ENCODE measurements around the gene GLG1. TPM values are rescaled to one million over a fixed set of nuclear protein-coding genes. Genes with fewer than 3 reads are reported as not detected.
A peak's percentile ranks its signal among the peaks of the same experiment; 100 is the strongest.

The GLG1 gene
- total RNA-seq, 1 donor: 119 TPM

DNA sequence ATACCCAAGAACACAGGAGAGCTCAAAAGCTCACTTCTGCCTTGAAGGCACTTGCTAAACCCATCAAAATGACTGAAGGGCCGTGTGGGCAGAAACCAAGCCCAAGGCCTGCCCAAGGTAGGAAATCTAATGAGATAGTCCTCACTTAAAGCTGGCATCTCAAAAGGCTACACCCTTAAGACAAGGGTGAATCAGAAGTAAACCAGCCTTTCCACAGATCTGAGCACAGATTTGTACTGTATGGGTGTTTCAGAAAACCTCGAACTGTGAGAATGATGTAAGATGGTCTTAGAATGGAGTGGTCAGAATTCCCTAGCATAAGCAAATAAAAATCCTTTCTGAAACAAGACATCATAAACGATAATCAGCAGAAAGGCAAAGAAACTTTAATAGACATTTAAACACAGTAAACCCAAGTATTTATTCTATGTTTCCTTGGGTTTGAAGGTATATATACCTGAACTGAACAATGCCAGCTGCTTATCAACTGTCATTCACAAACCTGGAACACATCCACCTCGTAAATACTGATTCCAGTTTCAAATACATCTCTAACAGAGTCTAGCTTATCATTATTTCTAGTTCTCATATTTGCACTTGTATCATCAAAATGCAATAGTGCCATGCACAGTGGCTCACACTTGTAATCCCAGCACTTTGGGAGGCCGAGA, 37.8 kb downstream of the GLG1 start:
- no peak overlapping the region for H3K4me3 ChIP-seq (ENCODE audit: low read depth, low read length)
- peak; percentile 41 for DNase-seq (ENCODE audit: low read depth)
- TF ChIP-seq, protein P1, sequence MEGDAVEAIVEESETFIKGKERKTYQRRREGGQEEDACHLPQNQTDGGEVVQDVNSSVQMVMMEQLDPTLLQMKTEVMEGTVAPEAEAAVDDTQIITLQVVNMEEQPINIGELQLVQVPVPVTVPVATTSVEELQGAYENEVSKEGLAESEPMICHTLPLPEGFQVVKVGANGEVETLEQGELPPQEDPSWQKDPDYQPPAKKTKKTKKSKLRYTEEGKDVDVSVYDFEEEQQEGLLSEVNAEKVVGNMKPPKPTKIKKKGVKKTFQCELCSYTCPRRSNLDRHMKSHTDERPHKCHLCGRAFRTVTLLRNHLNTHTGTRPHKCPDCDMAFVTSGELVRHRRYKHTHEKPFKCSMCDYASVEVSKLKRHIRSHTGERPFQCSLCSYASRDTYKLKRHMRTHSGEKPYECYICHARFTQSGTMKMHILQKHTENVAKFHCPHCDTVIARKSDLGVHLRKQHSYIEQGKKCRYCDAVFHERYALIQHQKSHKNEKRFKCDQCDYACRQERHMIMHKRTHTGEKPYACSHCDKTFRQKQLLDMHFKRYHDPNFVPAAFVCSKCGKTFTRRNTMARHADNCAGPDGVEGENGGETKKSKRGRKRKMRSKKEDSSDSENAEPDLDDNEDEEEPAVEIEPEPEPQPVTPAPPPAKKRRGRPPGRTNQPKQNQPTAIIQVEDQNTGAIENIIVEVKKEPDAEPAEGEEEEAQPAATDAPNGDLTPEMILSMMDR (IDR thresholded peaks at IDR 0.05; ENCODE audit: insufficient read depth, low read length): no peak

DNA sequence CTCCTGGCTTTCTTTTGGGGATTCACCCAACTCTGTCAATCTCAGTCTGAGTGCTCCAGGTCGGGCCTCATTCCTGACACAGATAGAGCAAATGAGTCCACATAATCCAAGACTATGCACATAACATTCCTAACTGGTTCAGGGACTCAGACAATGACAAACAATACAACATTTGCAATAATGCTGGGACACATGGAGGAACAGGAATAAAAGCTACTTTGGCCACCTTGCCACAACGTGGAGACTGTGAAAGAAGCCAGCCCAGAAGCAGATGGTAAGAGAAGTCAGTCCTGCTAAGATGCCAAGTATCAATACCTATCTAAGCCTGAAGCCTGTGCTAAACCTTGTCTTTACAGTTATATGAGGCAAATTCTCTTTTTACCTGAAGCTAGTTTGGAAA, 39.0 kb downstream of the GLG1 start:
- TF ChIP-seq, protein P1 (IDR thresholded peaks at IDR 0.05; ENCODE audit: insufficient read depth, low read length): no peak
- no peak overlapping the region for H3K4me3 ChIP-seq (ENCODE audit: low read depth, low read length)
- no peak for DNase-seq (ENCODE audit: low read depth)

DNA sequence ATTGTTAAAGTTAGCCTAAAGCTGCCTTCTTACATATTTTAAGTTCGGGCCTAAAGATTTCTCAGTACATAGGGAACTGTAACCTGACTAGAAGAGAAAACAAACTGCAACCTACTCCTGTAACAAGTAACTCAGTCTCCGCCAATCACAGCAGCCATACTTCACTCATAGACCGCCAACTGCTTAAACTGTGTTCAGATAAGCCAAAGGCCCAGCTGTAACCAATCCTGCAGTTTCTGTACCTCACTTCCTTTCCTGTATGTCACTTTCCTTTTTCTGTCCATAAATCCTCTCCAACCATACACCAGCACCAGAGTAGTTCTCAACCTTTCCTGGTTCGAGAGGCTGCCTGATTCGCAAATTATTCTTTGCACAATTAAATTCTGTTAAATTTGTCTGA, 41.5 kb downstream of the GLG1 start:
- no peak overlapping the region for H3K4me3 ChIP-seq (ENCODE audit: low read depth, low read length)
- no peak for DNase-seq (ENCODE audit: low read depth)

DNA sequence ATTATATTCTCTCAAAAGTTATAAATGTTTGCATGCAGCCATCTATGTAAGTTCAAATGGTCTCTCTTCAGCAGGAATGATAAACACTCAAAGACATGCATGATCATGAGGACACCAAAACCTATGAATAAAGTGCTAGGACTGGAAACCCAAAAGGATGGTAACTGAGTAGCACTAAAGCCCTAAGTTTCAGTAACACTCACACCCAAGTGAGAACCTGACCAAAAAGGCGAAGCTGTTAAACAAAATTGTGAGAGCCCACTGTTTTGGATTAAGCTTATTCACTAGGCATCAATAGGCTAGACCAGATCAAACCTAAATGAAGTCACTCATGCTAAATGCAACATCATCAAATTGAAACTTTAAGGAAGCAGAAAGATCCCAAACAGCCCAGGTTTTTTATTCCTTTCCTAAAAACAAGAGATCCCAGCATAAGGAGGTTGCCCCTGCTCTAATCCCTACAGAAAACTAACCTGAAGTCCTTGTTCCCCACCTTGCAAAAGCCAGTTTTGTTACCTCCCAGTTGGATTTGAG, 42.4 kb downstream of the GLG1 start:
- TF ChIP-seq, protein P1 (IDR thresholded peaks at IDR 0.05; ENCODE audit: insufficient read depth, low read length): no peak
- no peak for DNase-seq (ENCODE audit: low read depth)
- no peak overlapping the region for H3K4me3 ChIP-seq (ENCODE audit: low read depth, low read length)

More for the DNA sequence above, 41.5 kb downstream of the GLG1 start:
- TF ChIP-seq, protein P1 (IDR thresholded peaks at IDR 0.05; ENCODE audit: insufficient read depth, low read length): no peak

DNA sequence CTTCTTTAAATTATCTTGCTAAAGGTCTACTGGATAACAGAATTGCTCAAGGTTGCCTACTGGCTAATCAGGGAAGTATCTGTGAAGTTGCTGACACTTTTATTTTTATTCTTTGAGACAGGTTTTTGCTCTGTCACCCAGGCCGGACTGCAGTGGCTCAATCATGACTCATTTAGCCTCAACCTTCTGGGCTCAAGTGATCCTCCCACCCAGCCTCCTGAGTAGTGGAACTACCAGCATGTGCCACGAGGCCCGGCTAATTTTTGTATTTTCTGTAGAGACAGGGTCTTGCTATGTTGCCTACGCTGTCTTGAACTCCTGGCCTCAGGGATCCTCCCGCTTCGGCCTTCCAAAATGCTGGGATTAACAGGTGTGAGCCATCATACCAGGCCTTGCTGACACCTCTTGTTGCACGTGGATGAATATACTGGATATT, 43.1 kb downstream of the GLG1 start:
- TF ChIP-seq, protein P1 (IDR thresholded peaks at IDR 0.05; ENCODE audit: insufficient read depth, low read length): no peak
- H3K4me3 ChIP-seq (ENCODE audit: low read depth, low read length): no peak overlapping the region
- DNase-seq (ENCODE audit: low read depth): peak; percentile 22

DNA sequence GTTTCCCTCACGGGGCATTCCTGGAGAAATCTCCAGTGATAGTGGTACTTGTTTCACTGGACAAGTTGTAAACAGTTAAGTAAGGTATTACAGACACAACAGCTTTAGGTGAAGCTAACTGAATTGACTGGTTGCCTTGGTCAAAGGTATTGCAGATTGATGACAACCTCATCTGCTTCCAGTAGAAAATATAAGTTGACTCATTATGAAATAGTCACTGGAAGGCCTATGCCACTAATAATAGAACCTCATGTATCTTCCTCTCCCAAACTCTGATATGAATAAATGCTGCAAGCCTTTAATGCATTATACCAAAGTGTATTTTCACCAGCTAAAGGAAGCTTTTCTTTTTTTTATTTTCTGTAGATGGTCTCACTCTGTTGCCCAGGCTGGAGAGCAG, 44.8 kb downstream of the GLG1 start:
- TF ChIP-seq, protein P1 (IDR thresholded peaks at IDR 0.05; ENCODE audit: insufficient read depth, low read length): no peak
- no peak for DNase-seq (ENCODE audit: low read depth)
- H3K4me3 ChIP-seq (ENCODE audit: low read depth, low read length): no peak overlapping the region
